Measurements from ENCODE around the gene NUDT22.

Gene NUDT22

DNA sequence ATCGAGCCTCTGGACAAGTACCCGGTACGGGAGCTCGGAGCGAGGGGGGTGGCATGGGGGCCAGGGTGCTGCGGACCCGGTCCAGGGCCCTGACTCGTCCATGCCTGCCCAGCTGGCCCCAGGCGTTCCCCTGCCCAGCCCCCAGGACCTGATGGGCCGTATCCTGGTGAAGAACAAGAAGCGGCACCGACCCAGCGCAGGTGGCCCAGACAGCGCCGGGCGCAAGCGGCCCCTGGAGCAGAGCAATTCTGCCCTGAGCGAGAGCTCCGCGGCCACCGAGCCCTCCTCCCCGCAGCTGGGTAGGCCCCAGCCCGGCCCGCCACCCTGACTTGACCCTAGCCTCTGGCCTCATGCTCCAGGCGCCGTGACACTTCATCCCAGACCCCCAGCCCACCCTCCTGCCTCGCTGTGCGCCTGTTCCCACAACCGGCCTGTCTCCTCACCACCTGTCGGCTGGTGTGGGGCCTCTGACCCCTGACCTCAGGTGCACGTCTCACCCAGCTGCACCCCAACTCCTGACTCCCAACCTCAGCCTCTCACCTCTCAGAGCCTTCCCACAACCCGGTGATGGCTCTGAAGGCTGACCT is 33.0 kb downstream of the NUDT22 start:
- no peak for TF ChIP-seq CTCF (IDR thresholded peaks at IDR 0.05; ENCODE audit: low read depth, low read length)
- Histone ChIP-seq H3K9me3 (no peaks in the 10 kb centered on the region), H3K4me3 (ENCODE audit: low read depth, low read length) (no peak overlapping the region), H3K27me3 (no peaks in the 10 kb centered on the region), H3K4me1 (peaks cover 14% of the 10 kb centered on the region), H3K36me3 (peaks cover 3% of the 10 kb centered on the region)
- DNase-seq: no peak

GRCh38 chr11:64259533-64260067 is 33.5 kb downstream of the NUDT22 start:
- H3K4me1 ChIP-seq: peaks cover 16% of the 10 kb centered on the region
- H3K36me3 ChIP-seq: peaks cover 3% of the 10 kb centered on the region
- no peak overlapping the region for H3K4me3 ChIP-seq (ENCODE audit: low read depth, low read length)
- no peaks in the 10 kb centered on the region for H3K27me3 ChIP-seq
- no peak for DNase-seq
- TF ChIP-seq CTCF (IDR thresholded peaks at IDR 0.05; ENCODE audit: low read depth, low read length): no peak
- no peaks in the 10 kb centered on the region for H3K9me3 ChIP-seq

GRCh38 chr11:64260147-64260708 is 34.2 kb downstream of the NUDT22 start:
- H3K36me3 ChIP-seq: peaks cover 3% of the 10 kb centered on the region
- H3K4me3 ChIP-seq (ENCODE audit: low read depth, low read length): no peak overlapping the region
- no peaks in the 10 kb centered on the region for H3K27me3 ChIP-seq
- TF ChIP-seq CTCF (IDR thresholded peaks at IDR 0.05; ENCODE audit: low read depth, low read length): no peak
- no peaks in the 10 kb centered on the region for H3K9me3 ChIP-seq
- DNase-seq: no peak
- peaks cover 16% of the 10 kb centered on the region for H3K4me1 ChIP-seq

- Histone ChIP-seq H3K4me3 (ENCODE audit: low read depth, low read length) (no peak overlapping the region), H3K9me3 (no peaks in the 10 kb centered on the region), H3K4me1 (peaks cover 16% of the 10 kb centered on the region), H3K36me3 (peaks cover 6% of the 10 kb centered on the region), H3K27me3 (no peaks in the 10 kb centered on the region)
- TF ChIP-seq CTCF (IDR thresholded peaks at IDR 0.05; ENCODE audit: low read depth, low read length): no peak
- DNase-seq: no peak
Measured at GRCh38 chr11:64261556-64262080, 35.5 kb downstream of the NUDT22 start.

DNA sequence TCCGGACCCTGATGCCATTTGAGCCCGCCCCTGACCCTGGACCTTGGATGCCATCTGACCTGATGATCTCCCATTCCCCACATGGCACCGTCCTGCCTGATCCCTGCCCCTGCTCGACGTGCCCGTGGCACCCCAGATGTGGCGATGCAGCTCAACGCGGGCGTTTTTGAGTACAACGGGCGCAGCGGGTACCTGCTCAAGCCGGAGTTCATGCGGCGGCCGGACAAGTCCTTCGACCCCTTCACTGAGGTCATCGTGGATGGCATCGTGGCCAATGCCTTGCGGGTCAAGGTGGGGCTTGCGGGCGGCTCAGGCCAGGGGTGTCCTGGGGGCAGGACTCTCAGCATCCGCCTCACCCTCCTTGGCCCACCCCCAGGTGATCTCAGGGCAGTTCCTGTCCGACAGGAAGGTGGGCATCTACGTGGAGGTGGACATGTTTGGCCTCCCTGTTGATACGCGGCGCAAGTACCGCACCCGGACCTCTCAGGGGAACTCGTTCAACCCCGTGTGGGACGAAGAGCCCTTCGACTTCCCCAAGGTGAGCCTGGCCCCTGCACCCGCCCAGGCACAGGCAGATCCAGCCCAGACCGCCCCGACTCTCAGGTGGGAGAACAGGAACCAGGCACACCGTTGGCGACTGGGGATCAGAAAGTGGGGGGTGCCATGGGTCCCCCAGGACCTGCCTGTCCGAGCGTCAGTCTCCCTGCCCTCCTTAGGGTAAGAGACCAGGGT is 36.4 kb downstream of the NUDT22 start:
- no peak for DNase-seq
- H3K36me3 ChIP-seq: peaks cover 6% of the 10 kb centered on the region
- H3K4me3 ChIP-seq (ENCODE audit: low read depth, low read length): no peak overlapping the region
- H3K9me3 ChIP-seq: no peaks in the 10 kb centered on the region
- peaks cover 16% of the 10 kb centered on the region for H3K4me1 ChIP-seq
- no peak for TF ChIP-seq CTCF (IDR thresholded peaks at IDR 0.05; ENCODE audit: low read depth, low read length)
- no peaks in the 10 kb centered on the region for H3K27me3 ChIP-seq
